HG03575 (cell line): ENCODE measurements around the gene SLC35A4.
"Not testable (repeated sequence)": the region's sequence is repeated elsewhere in the genome, so short reads cannot be mapped to it uniquely, and the experiment has no call there.

Experiments
- ATAC-seq: cut with Tn5 transposase; IDR thresholded peaks from one replicate; pipeline ENCODE4 v1.9.1; 2021; ENCODE audit not compliant: unreplicated experiment, insufficient number of reproducible peaks, low FRiP score; ENCODE audit errors: extremely low read depth

Gene SLC35A4

GRCh38 chr5:140576776-140577201 lies 12.2 kb downstream of the SLC35A4 start:
- ATAC-seq = no peak

- not testable (repeated sequence) for ATAC-seq
Measured at GRCh38 chr5:140579188-140579747, 14.6 kb downstream of the SLC35A4 start.

GRCh38 chr5:140587495-140587894 lies 22.9 kb downstream of the SLC35A4 start:
- no peak for ATAC-seq

GRCh38 chr5:140588311-140589070 lies 23.9 kb downstream of the SLC35A4 start:
- ATAC-seq = no peak

- ATAC-seq = no peak
Measured at GRCh38 chr5:140590861-140591260, 26.2 kb downstream of the SLC35A4 start.

- ATAC-seq = no peak
Measured at GRCh38 chr5:140591747-140592372, 27.2 kb downstream of the SLC35A4 start.

- ATAC-seq = not testable (repeated sequence)
Measured at GRCh38 chr5:140593070-140593469, 28.4 kb downstream of the SLC35A4 start.

- ATAC-seq = no peak
Measured at GRCh38 chr5:140594169-140594568, 29.5 kb downstream of the SLC35A4 start.

- no peak for ATAC-seq
Measured at GRCh38 chr5:140595538-140596300, 31.1 kb downstream of the SLC35A4 start.

- ATAC-seq = no peak
Measured at GRCh38 chr5:140596321-140596741, 31.7 kb downstream of the SLC35A4 start.

- ATAC-seq = no peak
Measured at GRCh38 chr5:140598836-140599235, 34.2 kb downstream of the SLC35A4 start.

- no peak for ATAC-seq
Measured at GRCh38 chr5:140600096-140600495, 35.5 kb downstream of the SLC35A4 start.

GRCh38 chr5:140602147-140602546 lies 37.5 kb downstream of the SLC35A4 start:
- no peak for ATAC-seq

- not testable (repeated sequence) for ATAC-seq
Measured at GRCh38 chr5:140603446-140603698, 38.7 kb downstream of the SLC35A4 start.

GRCh38 chr5:140603734-140604133 lies 39.1 kb downstream of the SLC35A4 start:
- ATAC-seq = no peak

- no peak for ATAC-seq
Measured at GRCh38 chr5:140605879-140606278, 41.3 kb downstream of the SLC35A4 start.

- ATAC-seq = no peak
Measured at GRCh38 chr5:140607031-140607430, 42.4 kb downstream of the SLC35A4 start.

GRCh38 chr5:140608722-140609121 lies 44.1 kb downstream of the SLC35A4 start:
- no peak for ATAC-seq

- no peak for ATAC-seq
Measured at GRCh38 chr5:140609126-140609525, 44.5 kb downstream of the SLC35A4 start.

GRCh38 chr5:140611020-140611521 lies 46.4 kb downstream of the SLC35A4 start:
- ATAC-seq = no peak
